GM12892 (cell line): Measurements from ENCODE around the gene WDR49.

Experiments
- POLR2AphosphoS5 ChIP-seq: IDR thresholded peaks from 2 replicates; pipeline ENCODE4 v1.6.1; 2011; ENCODE audit warnings: low read depth, low read length, control low read depth
- TAF1 ChIP-seq: IDR thresholded peaks from 2 replicates; pipeline ENCODE4 v1.6.1; 2011; ENCODE audit warnings: low read depth, mild to moderate bottlenecking, control low read depth, low read length, borderline replicate concordance

GRCh38 chr3:167679526-167679925 lies 25.8 kb upstream of the WDR49 start:
- TF ChIP-seq TAF1: no peak
- TF ChIP-seq POLR2AphosphoS5: no peak
